GM12878 (cell line): Measurements from ENCODE around the gene UBE3B.

Source experiments
- CTCF ChIP-seq, 3 experiments: IDR thresholded peaks in 2 of 3; conservative IDR thresholded peaks in 1 of 3; 2 replicates each; pipeline ENCODE4 v1.5.1; 2011; ENCODE audit warnings: low read depth in 3 of 3, low read length in 3 of 3, mild to moderate bottlenecking in 3 of 3, control low read depth in 2 of 3, moderate library complexity in 2 of 3, inconsistent platforms in 1 of 3, mixed read lengths in 1 of 3; ENCODE audit not compliant: control insufficient read depth in 2 of 3, insufficient read depth in 1 of 3; ENCODE audit errors: extremely low read depth in 1 of 3
- EZH2 ChIP-seq: IDR thresholded peaks from 2 replicates; pipeline ENCODE4 v1.6.1; 2012; ENCODE audit warnings: low read depth, mild to moderate bottlenecking, control low read depth, inconsistent platforms, low read length, borderline replicate concordance; ENCODE audit not compliant: control insufficient read depth
- TBL1XR1 ChIP-seq: IDR thresholded peaks from 2 replicates; pipeline ENCODE4 v1.6.1; 2012; ENCODE audit warnings: low read depth, low read length, improper control_type of control experiment

DNA sequence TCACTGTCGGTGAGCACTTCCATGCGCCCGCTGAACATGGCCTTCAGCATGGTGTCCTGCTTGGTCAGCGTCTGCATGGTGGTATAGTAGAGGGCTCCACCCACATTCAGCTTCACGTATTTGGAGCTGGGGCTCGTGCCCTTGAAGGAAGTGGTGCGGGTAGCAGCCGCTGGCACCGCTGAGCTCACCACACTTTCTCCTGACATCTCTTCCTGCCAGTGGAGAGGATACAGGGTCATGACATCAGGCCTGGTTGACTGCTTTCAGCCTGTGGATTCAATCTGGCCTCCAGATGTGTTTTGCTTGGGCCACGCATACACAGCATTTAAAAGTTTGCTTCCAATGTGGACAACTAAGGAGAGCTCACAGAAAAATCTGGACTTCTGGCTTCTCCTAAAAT, 7.9 kb upstream of the UBE3B start:
- TF ChIP-seq EZH2 (no peak), CTCF (IDR thresholded peaks at IDR 0.05 in 2 of 3, conservative IDR thresholded peaks at IDR 0.05 in 1 of 3; ENCODE audit: control insufficient read depth in 2 of 3, extremely low read depth in 1 of 3, insufficient read depth in 1 of 3, low read depth in 3 of 3, low read length in 3 of 3) (no peak), TBL1XR1 (no peak)
